Nephron (organoid): ENCODE data around the gene GNG11.

ENCODE experiments used
- H3K27ac Mint-ChIP-seq, 3 experiments: 2 replicates each; pipeline ENCODE4 v1.8.0; 2020; ENCODE audit warnings: mixed read lengths in 3 of 3, mild to moderate bottlenecking in 2 of 3, moderate library complexity in 1 of 3
- H3K27me3 Mint-ChIP-seq: 2 replicates; pipeline ENCODE4 v1.8.0; 2021; ENCODE audit warnings: low read depth, mild to moderate bottlenecking, moderate library complexity, mixed read lengths
- H3K36me3 Mint-ChIP-seq: 2 replicates; pipeline ENCODE4 v1.8.0; 2020; ENCODE audit warnings: low read depth, mixed read lengths
- H3K4me1 Mint-ChIP-seq: 2 replicates; pipeline ENCODE4 v1.8.0; 2020; ENCODE audit warnings: mixed read lengths
- H3K4me3 Mint-ChIP-seq, 3 experiments: 2 replicates each; pipeline ENCODE4 v1.8.0; 2020; ENCODE audit warnings: mild to moderate bottlenecking in 3 of 3, mixed read lengths in 3 of 3, moderate library complexity in 2 of 3
- H3K9me3 Mint-ChIP-seq: 2 replicates; pipeline ENCODE4 v1.8.0; 2020; ENCODE audit warnings: mixed read lengths
- TF ChIP-seq, protein P1 (sequence below), 3 experiments: fragments of 200-600 bp; sonication (generic); IDR thresholded peaks; one replicate each; pipeline ENCODE4 v1.5.0; 2021; ENCODE audit warnings: antibody characterized with exemption in 3 of 3; ENCODE audit not compliant: unreplicated experiment in 3 of 3

The GNG11 gene

DNA sequence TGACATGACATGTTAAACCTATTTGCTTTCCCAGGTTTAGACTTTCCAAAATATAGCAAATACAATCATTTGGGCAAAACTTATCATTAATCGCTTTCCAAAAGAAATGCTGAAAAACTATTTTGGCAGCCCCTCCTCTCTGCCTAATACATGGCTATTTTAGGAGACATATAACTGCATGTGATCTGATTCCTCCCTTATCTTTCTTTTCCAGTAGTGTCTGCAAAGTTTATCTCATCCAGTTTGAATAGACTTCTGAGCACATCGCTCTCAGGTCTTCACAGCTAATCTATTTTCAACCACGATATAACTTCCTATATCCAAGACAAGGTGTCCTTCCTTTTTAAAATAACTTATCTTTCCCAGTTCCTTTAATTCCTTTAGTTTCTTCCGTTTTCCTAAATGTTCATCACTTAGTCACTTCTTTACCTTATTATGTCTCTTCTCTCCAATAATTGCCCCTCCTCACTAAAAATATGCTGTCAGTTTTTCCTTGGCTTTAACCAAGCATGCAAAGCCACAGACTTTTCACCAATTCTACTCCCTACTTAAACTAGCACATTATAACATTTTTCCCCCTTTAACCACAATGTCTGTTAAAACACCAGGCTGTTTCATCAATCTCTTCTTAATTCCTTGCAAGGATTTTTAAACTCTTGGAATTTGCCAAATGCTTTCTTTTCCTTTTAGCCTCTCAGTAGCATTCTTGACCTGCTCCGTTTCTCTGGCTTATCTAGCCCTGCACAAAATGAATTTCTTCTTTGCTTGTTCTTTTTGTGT is 24.4 kb downstream of the GNG11 start:
- Mint-ChIP-seq H3K4me1 (no peaks in the 10 kb centered on the region), H3K27me3 (no peaks in the 10 kb centered on the region), H3K27ac (no peak overlapping the region), H3K36me3 (no peaks in the 10 kb centered on the region), H3K9me3 (no peaks in the 10 kb centered on the region), H3K4me3 (no peak overlapping the region)
- TF ChIP-seq, protein P1, sequence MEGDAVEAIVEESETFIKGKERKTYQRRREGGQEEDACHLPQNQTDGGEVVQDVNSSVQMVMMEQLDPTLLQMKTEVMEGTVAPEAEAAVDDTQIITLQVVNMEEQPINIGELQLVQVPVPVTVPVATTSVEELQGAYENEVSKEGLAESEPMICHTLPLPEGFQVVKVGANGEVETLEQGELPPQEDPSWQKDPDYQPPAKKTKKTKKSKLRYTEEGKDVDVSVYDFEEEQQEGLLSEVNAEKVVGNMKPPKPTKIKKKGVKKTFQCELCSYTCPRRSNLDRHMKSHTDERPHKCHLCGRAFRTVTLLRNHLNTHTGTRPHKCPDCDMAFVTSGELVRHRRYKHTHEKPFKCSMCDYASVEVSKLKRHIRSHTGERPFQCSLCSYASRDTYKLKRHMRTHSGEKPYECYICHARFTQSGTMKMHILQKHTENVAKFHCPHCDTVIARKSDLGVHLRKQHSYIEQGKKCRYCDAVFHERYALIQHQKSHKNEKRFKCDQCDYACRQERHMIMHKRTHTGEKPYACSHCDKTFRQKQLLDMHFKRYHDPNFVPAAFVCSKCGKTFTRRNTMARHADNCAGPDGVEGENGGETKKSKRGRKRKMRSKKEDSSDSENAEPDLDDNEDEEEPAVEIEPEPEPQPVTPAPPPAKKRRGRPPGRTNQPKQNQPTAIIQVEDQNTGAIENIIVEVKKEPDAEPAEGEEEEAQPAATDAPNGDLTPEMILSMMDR (IDR thresholded peaks at IDR 0.05; ENCODE audit: unreplicated experiment in 3 of 3): no peak

DNA sequence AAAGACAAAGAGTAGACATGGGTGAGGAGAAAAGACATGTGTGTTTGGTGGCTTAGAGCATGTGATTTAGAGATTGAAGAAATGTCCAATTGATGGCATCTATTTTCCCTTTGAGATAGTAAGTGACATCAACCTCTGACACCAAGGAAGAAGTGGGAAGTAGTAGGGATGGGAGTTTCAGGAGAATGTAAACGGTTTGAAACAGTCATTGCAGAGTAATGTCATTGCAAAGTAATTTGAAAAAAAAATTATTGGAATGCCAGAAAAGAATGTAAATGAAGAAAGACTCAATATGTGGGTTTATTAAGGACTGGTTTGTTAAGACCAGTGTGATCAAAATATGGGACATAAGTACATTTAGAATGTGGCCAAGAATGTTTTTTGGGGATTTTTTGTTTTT is 26.6 kb downstream of the GNG11 start:
- TF ChIP-seq, protein P1 (IDR thresholded peaks at IDR 0.05; ENCODE audit: unreplicated experiment in 3 of 3): no peak
- Mint-ChIP-seq H3K4me1 (no peaks in the 10 kb centered on the region), H3K9me3 (no peaks in the 10 kb centered on the region), H3K4me3 (no peak overlapping the region), H3K27me3 (no peaks in the 10 kb centered on the region), H3K36me3 (no peaks in the 10 kb centered on the region), H3K27ac (no peak overlapping the region)

DNA sequence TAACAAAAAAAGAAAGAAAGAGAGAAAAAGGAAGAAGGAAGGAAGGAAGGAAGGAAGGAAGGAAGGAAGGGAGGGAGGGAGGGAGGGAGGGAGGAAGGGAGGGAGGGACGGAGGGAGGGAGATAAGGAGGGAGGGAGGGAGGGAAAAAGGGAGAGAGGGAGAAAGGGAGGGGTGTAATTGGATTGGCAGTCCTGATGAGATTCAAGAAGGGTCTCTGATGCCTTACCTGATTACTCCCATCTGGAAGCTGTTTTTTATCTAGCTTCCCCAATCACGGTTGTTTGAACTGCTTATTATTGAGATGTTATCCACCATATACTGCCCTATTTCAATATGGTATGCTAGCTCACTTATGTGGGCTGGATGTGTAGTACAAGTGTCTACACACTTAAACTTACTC is 27.3 kb downstream of the GNG11 start:
- no peaks in the 10 kb centered on the region for H3K36me3 Mint-ChIP-seq
- no peaks in the 10 kb centered on the region for H3K4me1 Mint-ChIP-seq
- H3K27ac Mint-ChIP-seq: no peak overlapping the region
- H3K4me3 Mint-ChIP-seq: no peak overlapping the region
- no peaks in the 10 kb centered on the region for H3K9me3 Mint-ChIP-seq
- no peaks in the 10 kb centered on the region for H3K27me3 Mint-ChIP-seq
- TF ChIP-seq, protein P1 (IDR thresholded peaks at IDR 0.05; ENCODE audit: unreplicated experiment in 3 of 3): no peak

DNA sequence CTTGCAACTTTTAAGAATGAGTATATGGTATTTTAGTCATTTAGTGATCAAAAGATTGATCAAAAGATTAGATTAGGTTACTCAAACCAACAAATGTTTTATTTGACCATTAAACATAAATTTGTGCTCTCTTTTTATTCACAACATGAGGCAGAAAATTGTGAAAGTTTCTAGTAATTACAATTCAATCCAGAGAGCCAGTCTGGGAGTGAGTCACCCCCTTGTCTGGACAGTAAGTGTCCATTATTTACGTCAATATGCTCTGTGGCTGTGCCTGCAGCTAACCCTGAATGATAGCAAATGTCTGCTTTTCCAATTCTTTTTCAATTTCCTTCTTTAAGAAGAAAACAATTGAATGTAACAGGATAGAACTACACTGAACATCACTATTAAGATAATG is 27.9 kb downstream of the GNG11 start:
- TF ChIP-seq, protein P1 (IDR thresholded peaks at IDR 0.05; ENCODE audit: unreplicated experiment in 3 of 3): no peak
- no peak overlapping the region for H3K27ac Mint-ChIP-seq
- no peaks in the 10 kb centered on the region for H3K9me3 Mint-ChIP-seq
- no peak overlapping the region for H3K4me3 Mint-ChIP-seq
- H3K4me1 Mint-ChIP-seq: no peaks in the 10 kb centered on the region
- no peaks in the 10 kb centered on the region for H3K36me3 Mint-ChIP-seq
- no peaks in the 10 kb centered on the region for H3K27me3 Mint-ChIP-seq

DNA sequence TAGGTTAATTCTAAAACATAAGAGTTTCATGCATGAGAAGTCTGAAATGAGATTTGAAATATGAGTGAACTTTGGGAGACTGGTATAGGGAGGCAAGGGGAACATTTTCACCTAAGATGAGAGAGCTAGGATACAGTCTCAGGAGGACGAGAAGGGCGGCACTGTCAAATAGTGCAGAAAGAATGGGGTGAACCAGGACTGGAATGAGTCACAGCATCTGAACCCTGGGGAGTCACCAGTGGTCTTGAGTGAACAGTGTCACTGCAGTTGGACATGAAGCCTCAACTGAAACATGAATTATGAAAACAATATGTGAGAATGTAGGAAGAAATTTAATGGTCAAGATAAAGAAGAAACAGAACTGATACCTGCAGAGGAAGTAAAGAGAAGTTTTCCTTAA is 33.8 kb downstream of the GNG11 start:
- no peak overlapping the region for H3K27ac Mint-ChIP-seq

More for the DNA sequence above, 33.8 kb downstream of the GNG11 start:
- no peaks in the 10 kb centered on the region for H3K27me3 Mint-ChIP-seq
- no peaks in the 10 kb centered on the region for H3K9me3 Mint-ChIP-seq
- no peaks in the 10 kb centered on the region for H3K36me3 Mint-ChIP-seq
- H3K4me1 Mint-ChIP-seq: no peaks in the 10 kb centered on the region
- no peak overlapping the region for H3K4me3 Mint-ChIP-seq
- TF ChIP-seq, protein P1 (IDR thresholded peaks at IDR 0.05; ENCODE audit: unreplicated experiment in 3 of 3): no peak
